GM12891 (cell line): ENCODE results near the gene RASA3.

Experiments
- DNase-seq: peaks from one replicate; pipeline ENCODE4 v3.0.0; 2011; ENCODE audit warnings: low spot score; ENCODE audit not compliant: insufficient read length
- FAIRE-seq: peaks from 2 replicates; lab custom pipeline; 2011; peaks lifted over from hg19 to GRCh38; lab: Jason Lieb, UNC
- PAX5 ChIP-seq: IDR thresholded peaks from 2 replicates; pipeline ENCODE4 v1.6.1; 2011; ENCODE audit warnings: low read length, moderate library complexity, mild to moderate bottlenecking; ENCODE audit not compliant: insufficient read depth, severe bottlenecking
- POLR2A ChIP-seq: IDR thresholded peaks from 2 replicates; pipeline ENCODE4 v1.6.1; 2011; ENCODE audit warnings: low read depth, low read length, control low read depth
- POLR2AphosphoS5 ChIP-seq: IDR thresholded peaks from 2 replicates; pipeline ENCODE4 v1.6.1; 2011; ENCODE audit warnings: low read depth, low read length, control low read depth
- POU2F2 ChIP-seq: IDR thresholded peaks from 2 replicates; pipeline ENCODE4 v1.6.1; 2011; ENCODE audit warnings: low read depth, mild to moderate bottlenecking, control low read depth, low read length, moderate library complexity
- SPI1 ChIP-seq: IDR thresholded peaks from 2 replicates; pipeline ENCODE4 v1.6.1; 2011; ENCODE audit warnings: low read depth, low read length, control low read depth
- TAF1 ChIP-seq: IDR thresholded peaks from 2 replicates; pipeline ENCODE4 v1.6.1; 2011; ENCODE audit warnings: low read depth, low read length, control low read depth

RASA3 gene

GRCh38 chr13:113968463-113969310 lies 163.7 kb downstream of the RASA3 start:
- no peak for DNase-seq
- TF ChIP-seq POLR2AphosphoS5 (no peak), TAF1 (no peak), POU2F2 (no peak), SPI1 (no peak), POLR2A (no peak), PAX5 (no peak)
- FAIRE-seq, result no peak

GRCh38 chr13:113967729-113968462 lies 164.5 kb downstream of the RASA3 start:
- DNase-seq (no peak), FAIRE-seq (no peak)
- TF ChIP-seq POU2F2, result no peak
- no peak for TF ChIP-seq PAX5
- no peak for TF ChIP-seq SPI1
- TF ChIP-seq POLR2AphosphoS5, result no peak
- no peak for TF ChIP-seq TAF1
- TF ChIP-seq POLR2A, result no peak

- FAIRE-seq, result no peak
- DNase-seq, result no peak
- TF ChIP-seq PAX5, result no peak
- no peak for TF ChIP-seq TAF1
- TF ChIP-seq POLR2A, result no peak
- TF ChIP-seq POU2F2, result no peak
- no peak for TF ChIP-seq POLR2AphosphoS5
- TF ChIP-seq SPI1, result no peak
These were observed 165.2 kb downstream of the RASA3 start for GRCh38 chr13:113967206-113967720.

GRCh38 chr13:113965968-113966884 lies 166.2 kb downstream of the RASA3 start:
- TF ChIP-seq POLR2AphosphoS5, result no peak
- FAIRE-seq, result no peak
- DNase-seq, result no peak

GRCh38 chr13:113965383-113965874 lies 167.0 kb downstream of the RASA3 start:
- no peak for DNase-seq
- FAIRE-seq, result no peak
- TF ChIP-seq TAF1 (no peak), SPI1 (no peak), POU2F2 (no peak), POLR2A (no peak), PAX5 (no peak), POLR2AphosphoS5 (no peak)

GRCh38 chr13:113964251-113964995 lies 168.0 kb downstream of the RASA3 start:
- TF ChIP-seq SPI1 (no peak), TAF1 (no peak), POLR2AphosphoS5 (no peak), PAX5 (no peak), POU2F2 (no peak), POLR2A (no peak)
- FAIRE-seq, result no peak
- no peak for DNase-seq

- DNase-seq (no peak), FAIRE-seq (no peak)
- TF ChIP-seq POLR2AphosphoS5, result no peak
- no peak for TF ChIP-seq POU2F2
- TF ChIP-seq POLR2A, result no peak
- TF ChIP-seq TAF1, result no peak
- TF ChIP-seq PAX5, result no peak
- TF ChIP-seq SPI1, result no peak
These were observed 169.0 kb downstream of the RASA3 start for GRCh38 chr13:113963376-113963775.

- no peak for TF ChIP-seq PAX5
- TF ChIP-seq POU2F2, result no peak
- TF ChIP-seq POLR2AphosphoS5, result no peak
- TF ChIP-seq SPI1, result no peak
- TF ChIP-seq TAF1, result no peak
- TF ChIP-seq POLR2A, result no peak
- FAIRE-seq (no peak), DNase-seq (no peak)
These were observed 169.4 kb downstream of the RASA3 start for GRCh38 chr13:113962975-113963374.
